LoVo (cell line): ENCODE data around the gene GAD1.

Experiments
- DNase-seq: peaks from one replicate; pipeline ENCODE4 v3.0.0-alpha.2; 2016; ENCODE audit warnings: low spot score

Gene GAD1

GRCh38 chr2:170846314-170846713 is 29.6 kb downstream of the GAD1 start:
- DNase-seq = no peak

DNA sequence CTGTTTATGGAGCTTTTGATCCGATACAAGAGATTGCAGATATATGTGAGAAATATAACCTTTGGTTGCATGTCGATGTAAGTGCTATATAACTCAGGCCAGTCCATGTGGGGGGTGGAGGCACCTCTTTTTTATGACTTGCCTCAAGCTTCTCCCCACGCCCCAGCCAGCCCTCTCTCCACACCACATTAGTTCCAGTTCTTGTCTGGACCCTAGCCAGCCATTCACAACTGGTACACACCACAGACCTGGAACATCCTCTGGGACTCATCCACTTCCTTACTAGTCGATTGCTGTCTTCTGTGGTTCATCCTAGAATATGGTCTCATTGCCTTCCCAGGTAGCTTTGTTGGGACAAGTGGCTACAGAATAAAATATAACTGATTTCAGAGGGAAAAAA is 31.0 kb downstream of the GAD1 start:
- no peak for DNase-seq

GRCh38 chr2:170848587-170848986 is 31.9 kb downstream of the GAD1 start:
- peak; percentile 30 for DNase-seq

- no peak for DNase-seq
Observed at GRCh38 chr2:170850251-170850650, 33.6 kb downstream of the GAD1 start.

- no peak for DNase-seq
Observed at GRCh38 chr2:170851635-170852034, 34.9 kb downstream of the GAD1 start.

DNA sequence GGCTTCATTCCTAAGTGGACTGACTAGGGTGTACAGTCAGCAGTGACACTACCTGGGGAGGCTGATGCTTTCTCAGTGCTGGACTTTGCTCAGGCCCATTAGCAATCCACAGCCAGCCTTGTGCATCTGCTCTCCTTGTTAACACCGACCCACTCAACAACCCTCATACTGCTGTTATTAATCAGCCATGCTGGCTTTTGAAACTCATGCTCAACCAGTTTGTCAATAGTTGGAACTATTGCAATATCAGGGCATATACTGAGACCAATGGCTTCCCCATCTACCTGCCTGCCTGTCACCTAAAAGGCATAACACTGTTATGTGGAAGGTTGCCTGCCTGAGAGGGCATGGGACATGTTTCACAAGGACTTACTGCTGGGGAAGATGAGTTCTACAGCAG is 39.4 kb downstream of the GAD1 start:
- no peak for DNase-seq

DNA sequence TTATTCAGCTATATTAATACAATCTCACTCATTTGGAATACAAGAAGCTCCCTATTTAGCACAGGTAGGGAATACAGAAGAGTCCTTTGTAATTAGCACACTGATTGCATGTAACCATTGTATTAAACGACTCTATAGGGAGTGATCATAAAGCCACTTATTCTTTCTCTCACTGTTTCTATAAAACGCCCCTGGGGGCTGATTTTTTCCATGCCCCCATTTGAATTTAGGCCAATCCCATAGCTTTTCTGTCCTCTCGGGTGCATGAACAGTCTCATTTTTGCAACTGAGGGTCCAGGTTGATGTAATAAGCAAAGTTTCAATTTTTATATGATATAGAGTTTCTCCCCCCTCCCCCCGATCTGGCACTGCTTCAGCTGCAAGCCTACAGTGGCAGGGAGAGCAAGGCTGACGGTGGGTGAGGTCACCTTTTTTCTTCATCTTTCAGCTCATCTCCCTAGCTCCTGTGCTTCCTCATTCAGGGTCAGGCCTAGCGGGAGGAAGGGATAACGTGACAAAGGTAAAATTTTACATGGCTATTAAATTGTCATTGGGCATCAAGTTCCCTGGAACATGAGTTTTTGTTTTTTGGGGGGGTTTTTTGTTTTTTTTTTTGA is 45.7 kb downstream of the GAD1 start:
- DNase-seq = no peak

- no peak for DNase-seq
Observed at GRCh38 chr2:170863087-170863486, 46.4 kb downstream of the GAD1 start.

DNA sequence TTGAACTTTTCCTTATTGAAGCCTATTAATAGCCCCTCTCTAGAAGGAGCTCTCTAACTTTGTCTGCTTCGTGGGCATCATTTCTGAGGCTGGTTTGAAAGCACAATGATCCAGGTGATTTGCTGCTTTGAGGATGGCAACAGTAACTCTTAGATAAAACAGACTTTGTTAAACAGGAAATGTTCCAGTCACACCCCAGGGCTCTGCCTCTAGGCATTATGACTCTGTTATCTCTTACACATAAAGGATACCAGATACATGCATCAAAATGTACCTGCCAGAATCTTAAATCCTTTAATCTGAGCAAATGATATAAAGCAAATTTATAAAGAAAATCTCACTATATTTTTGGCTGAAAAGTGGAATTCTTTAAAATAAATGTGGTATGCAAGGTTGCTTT is 52.3 kb downstream of the GAD1 start:
- DNase-seq = no peak

- no peak for DNase-seq
Observed at GRCh38 chr2:170869461-170869860, 52.8 kb downstream of the GAD1 start.

- DNase-seq = peak; percentile 69
Observed at GRCh38 chr2:170873035-170873692, 56.5 kb downstream of the GAD1 start.

GRCh38 chr2:170878066-170878465 is 61.4 kb downstream of the GAD1 start:
- DNase-seq = no peak

GRCh38 chr2:170878505-170878904 is 61.8 kb downstream of the GAD1 start:
- no peak for DNase-seq

DNA sequence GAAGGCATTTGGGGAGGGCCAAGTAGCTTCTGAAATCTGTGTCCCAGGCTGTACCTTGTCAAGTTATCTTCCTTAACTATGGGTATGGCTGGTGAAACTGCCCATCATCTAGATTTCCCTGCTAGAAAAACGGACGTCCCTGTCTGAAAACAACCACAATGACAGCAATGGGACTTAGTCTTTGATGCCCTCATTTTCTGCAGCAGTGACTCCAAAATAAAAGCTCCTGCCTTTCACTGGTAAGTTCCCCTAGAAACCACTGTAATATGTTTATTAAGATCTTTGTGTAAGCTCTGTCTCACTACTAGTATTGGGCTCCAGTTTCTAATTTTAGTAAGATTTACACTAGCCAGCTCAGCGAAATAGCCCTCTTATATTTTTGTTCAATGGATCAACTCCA is 65.2 kb downstream of the GAD1 start:
- DNase-seq = no peak

DNA sequence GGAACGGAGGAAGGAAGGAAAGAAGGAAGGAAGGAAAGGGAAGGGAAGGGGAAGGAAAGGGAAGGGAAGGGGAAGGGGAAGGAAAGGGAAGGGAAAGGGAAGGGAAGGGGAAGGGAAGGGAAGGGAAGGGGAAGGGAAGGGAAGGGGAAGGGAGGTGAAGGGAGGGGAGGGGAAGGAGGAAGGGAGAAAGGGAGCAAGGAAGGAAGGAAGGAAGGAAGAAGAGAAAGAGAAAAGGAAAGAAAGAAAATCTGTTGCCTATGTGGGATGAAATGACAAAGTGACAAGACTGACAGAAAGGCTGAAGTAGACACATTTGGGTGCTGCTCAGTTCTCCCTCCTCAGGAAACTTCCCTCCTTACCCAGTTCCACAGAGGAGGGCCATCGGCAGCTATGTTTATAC is 66.1 kb downstream of the GAD1 start:
- DNase-seq = no peak

DNA sequence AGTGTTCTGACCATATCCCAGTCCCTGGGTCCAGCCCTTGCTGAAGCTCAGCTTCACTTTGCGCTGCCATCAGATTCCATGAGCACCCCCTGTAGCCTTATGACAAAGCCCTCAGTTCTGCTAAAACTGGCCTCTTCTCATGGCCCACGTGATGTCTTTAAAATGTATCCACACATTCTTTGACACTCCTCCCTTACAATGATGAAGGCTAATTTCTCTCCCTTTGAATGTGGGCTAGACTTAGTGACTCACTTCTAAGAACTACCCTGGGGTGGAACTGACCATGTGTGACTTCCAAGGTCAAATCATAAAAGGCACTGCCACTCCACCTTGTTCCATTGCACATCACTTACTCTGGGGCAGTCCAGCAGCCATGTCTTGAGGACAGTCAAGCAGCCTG is 67.0 kb downstream of the GAD1 start:
- DNase-seq = no peak

GRCh38 chr2:170885130-170885791 is 68.6 kb downstream of the GAD1 start:
- no peak for DNase-seq

DNA sequence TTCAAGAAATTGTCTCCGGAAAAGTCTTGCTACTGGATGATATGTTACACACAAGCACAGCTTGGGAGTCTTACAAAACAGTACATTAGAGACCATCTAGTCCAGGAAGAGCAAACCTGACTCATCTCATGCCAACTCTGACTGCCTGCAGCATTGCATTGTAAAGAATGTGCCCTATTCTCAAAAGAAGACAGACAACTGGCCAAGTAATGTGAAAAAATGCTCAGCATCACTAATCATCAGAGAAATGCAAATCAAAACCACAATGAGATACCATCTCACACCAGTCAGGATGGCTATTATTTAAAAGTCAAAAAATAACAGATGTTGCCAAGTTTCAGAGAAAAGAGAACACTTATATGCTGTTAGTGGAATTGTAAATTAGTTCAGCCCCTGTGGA is 69.7 kb downstream of the GAD1 start:
- no peak for DNase-seq

- DNase-seq = no peak
Observed at GRCh38 chr2:170887496-170887895, 70.8 kb downstream of the GAD1 start.

DNA sequence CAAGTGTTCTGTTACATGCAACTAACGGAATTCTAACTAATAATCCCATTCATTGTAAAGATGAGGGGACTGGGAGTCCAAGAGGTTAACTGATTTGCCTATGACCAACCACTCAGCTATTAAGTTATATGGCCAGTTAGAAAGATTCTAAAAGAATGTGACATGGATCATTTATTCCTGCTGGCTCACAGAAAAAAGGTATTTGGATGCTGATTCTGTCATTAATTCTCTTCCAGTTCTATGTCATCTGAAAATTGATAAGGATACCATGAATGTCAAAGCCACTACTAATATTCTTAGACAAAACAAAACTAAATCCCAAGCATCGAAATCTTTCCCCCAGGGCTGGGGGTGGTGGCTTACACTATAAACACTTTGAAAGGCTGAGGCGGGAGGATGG is 71.2 kb downstream of the GAD1 start:
- DNase-seq = no peak

- DNase-seq = no peak
Observed at GRCh38 chr2:170891893-170892292, 75.2 kb downstream of the GAD1 start.

DNA sequence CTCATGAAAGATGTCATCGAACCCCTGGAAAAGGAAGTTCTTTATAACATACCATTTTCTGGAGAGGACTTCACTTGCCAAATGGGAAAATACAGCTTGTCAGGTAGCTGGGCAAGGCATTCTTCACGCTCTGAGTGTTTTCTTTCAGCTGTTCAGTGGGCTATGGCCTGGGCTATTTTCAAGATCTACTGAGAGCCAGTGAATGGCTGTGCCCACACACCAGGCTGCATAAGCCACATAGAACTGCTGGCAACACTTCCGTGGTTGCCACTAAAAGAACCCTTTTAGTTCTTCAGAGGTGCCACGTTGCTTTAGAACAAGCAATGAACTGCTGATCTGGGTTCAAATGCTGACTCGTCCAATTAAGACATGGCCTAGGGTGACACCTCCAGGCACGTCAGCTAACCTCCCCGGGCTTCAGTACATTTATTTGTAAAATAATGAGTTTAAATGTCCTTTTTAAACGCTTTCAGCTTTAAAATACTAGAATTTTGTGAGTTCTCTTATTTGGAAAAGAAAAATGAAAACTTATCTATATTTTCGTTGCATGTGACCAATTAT is 75.8 kb downstream of the GAD1 start:
- DNase-seq = no peak

- DNase-seq = no peak
Observed at GRCh38 chr2:170895023-170895757, 78.5 kb downstream of the GAD1 start.
